HepG2 (cell line): Measurements from ENCODE around the gene NUDT8. TPM values are rescaled to one million over a fixed set of nuclear protein-coding genes. Genes with fewer than 3 reads are reported as not detected.
A peak's percentile ranks its signal among the peaks of the same experiment; 100 is the strongest.

Source experiments
- CREM ChIP-seq, 2 experiments: sonication (generic) in 1 of 2; formaldehyde crosslinking in 1 of 2; IDR thresholded peaks; 2 replicates each; pipeline versions ENCODE4 v1.4.0 to v1.6.1; 2016 to 2020; ENCODE audit warnings: antibody characterized with exemption in 1 of 2, mild to moderate bottlenecking in 1 of 2, missing genetic modification reagents in 1 of 2
- HMGA1 ChIP-seq: sonication (generic); formaldehyde crosslinking; conservative IDR thresholded peaks from 2 replicates; pipeline ENCODE4 v1.4.0; 2020; ENCODE audit warnings: missing genetic modification reagents
- NFKBIZ ChIP-seq: IDR thresholded peaks from 2 replicates; pipeline ENCODE4 v1.6.1; 2018; ENCODE audit warnings: missing genetic modification reagents, missing compliant biosample characterization
- NKX3-1 ChIP-seq: sonication (generic); formaldehyde crosslinking; IDR thresholded peaks from 2 replicates; pipeline ENCODE4 v1.5.0; 2020; ENCODE audit warnings: missing genetic modification reagents
- REXO4 ChIP-seq: sonication (generic); formaldehyde crosslinking; IDR thresholded peaks from 2 replicates; pipeline ENCODE4 v1.8.0; 2022; ENCODE audit warnings: missing genetic modification reagents, mild to moderate bottlenecking, borderline replicate concordance
- SP1 ChIP-seq, 2 experiments: fragments of 450-650 bp in 1 of 2; sonication (generic) in 1 of 2; formaldehyde crosslinking in 1 of 2; IDR thresholded peaks; 2 replicates each; pipeline versions ENCODE4 v1.4.0 to v1.6.1; 2016 to 2020; ENCODE audit warnings: missing genetic modification reagents in 1 of 2
- ZBTB3 ChIP-seq: sonication (generic); formaldehyde crosslinking; IDR thresholded peaks from 2 replicates; pipeline ENCODE4 v1.4.0; 2020; ENCODE audit warnings: low read depth, mild to moderate bottlenecking, moderate library complexity, missing genetic modification reagents, borderline replicate concordance
- ZNF564 ChIP-seq: sonication (generic); formaldehyde crosslinking; IDR thresholded peaks from 2 replicates; pipeline ENCODE4 v1.8.1; 2023; ENCODE audit warnings: mild to moderate bottlenecking, missing genetic modification reagents
- ZSCAN12 ChIP-seq: sonication (generic); formaldehyde crosslinking; IDR thresholded peaks from 2 replicates; pipeline ENCODE4 v1.9.0; 2021; ENCODE audit warnings: mild to moderate bottlenecking, missing genetic modification reagents
- polyA plus RNA-seq, 8 experiments: library from polyadenylated mRNA; depleted of rRNA in 3 of 8; stranded (reverse) in 7 of 8; unstranded in 1 of 8; fragments of >200 nt; fragmentation: Illumina TruSeq in 4 of 8; extraction: Trizol in 4 of 8; gene quantifications; 2 replicates each; pipeline versions ENCODE4 v1.2.1 to v1.2.3, GENCODE V29; 2011 to 2016; ENCODE audit warnings: low read depth in 4 of 8, missing spikeins in 1 of 8, mixed read lengths in 1 of 8; ENCODE audit not compliant: insufficient read depth in 1 of 8
- total RNA-seq, 5 experiments: library from RNA; depleted of rRNA; stranded (reverse); fragments of >200 nt; fragmentation: Illumina TruSeq; extraction: Trizol; gene quantifications; 2 replicates each; pipeline ENCODE4 v1.2.3, GENCODE V29; 2016; ENCODE audit warnings: low read depth in 1 of 5
- TF ChIP-seq, protein P1 (sequence below): sonication (generic); formaldehyde crosslinking; IDR thresholded peaks from 2 replicates; pipeline ENCODE4 v1.4.0; 2020; ENCODE audit warnings: missing genetic modification reagents, borderline replicate concordance
- TF ChIP-seq, protein P2 (sequence below): sonication (generic); formaldehyde crosslinking; IDR thresholded peaks from 2 replicates; pipeline ENCODE4 v1.4.0; 2020; ENCODE audit warnings: missing genetic modification reagents, mild to moderate bottlenecking, borderline replicate concordance
- TF ChIP-seq, protein P3 (sequence below), 2 experiments: fragments of 450-650 bp in 1 of 2; sonication (generic) in 1 of 2; formaldehyde crosslinking; IDR thresholded peaks; 2 replicates each; pipeline versions ENCODE4 v1.5.0 to v1.8.0; 2020 to 2022; ENCODE audit warnings: mild to moderate bottlenecking in 1 of 2, missing genetic modification reagents in 1 of 2
- TF ChIP-seq, protein P4 (sequence below): sonication (generic); formaldehyde crosslinking; IDR thresholded peaks from 2 replicates; pipeline ENCODE4 v1.4.0; 2020; ENCODE audit warnings: missing genetic modification reagents
- TF ChIP-seq, protein P5 (sequence below): sonication (generic); formaldehyde crosslinking; conservative IDR thresholded peaks from 2 replicates; pipeline ENCODE4 v1.8.0; 2022; ENCODE audit warnings: low read depth, missing genetic modification reagents

The NUDT8 gene
- total and polyA plus RNA-seq, 2 of the 13 experiments (the other 11 are each of a cell fraction or from before 2014, with no cell fraction given) = 6.7 to 25.8 TPM

DNA sequence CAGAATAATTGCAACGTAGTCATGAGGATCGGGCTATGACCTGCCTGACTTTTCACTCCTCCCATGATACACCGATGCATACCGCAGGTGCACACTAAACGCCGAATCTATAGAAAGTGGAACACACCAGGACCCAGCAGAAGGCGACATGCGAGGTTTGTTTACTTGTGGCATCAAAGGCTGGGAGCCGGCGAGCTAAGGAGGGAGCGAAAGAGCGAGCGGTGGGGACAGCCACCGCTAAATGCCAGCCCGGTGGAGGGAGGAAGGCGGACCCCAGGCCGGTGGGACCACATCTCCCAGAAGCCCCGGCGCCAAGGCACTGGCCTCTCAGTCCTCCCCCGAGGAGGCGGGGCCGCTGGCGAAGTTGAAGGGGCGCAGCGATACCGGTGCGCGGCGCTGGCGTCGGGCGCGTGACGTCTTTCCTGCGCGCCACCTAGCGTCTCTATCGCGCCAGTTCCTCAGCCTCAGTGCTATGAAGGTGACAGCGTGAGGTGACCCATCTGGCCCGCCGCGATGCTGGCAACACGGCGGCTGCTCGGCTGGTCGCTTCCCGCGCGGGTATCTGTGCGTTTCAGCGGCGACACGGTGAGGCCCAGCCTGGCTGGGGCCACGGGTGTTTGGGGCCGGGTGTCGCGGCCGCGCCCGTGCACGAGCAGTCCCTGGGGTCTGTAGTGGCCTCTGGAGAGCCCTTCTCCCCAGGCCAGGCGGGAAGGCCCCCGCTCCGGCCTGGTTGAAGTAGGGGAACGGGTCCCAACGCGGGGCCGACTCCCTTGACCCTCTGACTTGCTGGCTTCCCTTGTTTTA is 23.0 kb downstream of the NUDT8 start, which contains the start of gene NDUFV1 (continued):
- TF ChIP-seq, protein P1, sequence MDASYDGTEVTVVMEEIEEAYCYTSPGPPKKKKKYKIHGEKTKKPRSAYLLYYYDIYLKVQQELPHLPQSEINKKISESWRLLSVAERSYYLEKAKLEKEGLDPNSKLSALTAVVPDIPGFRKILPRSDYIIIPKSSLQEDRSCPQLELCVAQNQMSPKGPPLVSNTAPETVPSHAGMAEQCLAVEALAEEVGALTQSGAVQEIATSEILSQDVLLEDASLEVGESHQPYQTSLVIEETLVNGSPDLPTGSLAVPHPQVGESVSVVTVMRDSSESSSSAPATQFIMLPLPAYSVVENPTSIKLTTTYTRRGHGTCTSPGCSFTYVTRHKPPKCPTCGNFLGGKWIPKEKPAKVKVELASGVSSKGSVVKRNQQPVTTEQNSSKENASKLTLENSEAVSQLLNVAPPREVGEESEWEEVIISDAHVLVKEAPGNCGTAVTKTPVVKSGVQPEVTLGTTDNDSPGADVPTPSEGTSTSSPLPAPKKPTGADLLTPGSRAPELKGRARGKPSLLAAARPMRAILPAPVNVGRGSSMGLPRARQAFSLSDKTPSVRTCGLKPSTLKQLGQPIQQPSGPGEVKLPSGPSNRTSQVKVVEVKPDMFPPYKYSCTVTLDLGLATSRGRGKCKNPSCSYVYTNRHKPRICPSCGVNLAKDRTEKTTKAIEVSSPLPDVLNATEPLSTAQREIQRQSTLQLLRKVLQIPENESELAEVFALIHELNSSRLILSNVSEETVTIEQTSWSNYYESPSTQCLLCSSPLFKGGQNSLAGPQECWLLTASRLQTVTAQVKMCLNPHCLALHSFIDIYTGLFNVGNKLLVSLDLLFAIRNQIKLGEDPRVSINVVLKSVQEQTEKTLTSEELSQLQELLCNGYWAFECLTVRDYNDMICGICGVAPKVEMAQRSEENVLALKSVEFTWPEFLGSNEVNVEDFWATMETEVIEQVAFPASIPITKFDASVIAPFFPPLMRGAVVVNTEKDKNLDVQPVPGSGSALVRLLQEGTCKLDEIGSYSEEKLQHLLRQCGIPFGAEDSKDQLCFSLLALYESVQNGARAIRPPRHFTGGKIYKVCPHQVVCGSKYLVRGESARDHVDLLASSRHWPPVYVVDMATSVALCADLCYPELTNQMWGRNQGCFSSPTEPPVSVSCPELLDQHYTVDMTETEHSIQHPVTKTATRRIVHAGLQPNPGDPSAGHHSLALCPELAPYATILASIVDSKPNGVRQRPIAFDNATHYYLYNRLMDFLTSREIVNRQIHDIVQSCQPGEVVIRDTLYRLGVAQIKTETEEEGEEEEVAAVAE (CRISPR knock-in tag) = 0 out of 2 replicates have a peak, but pooled peaks have one; percentile 13
- TF ChIP-seq, protein P2, sequence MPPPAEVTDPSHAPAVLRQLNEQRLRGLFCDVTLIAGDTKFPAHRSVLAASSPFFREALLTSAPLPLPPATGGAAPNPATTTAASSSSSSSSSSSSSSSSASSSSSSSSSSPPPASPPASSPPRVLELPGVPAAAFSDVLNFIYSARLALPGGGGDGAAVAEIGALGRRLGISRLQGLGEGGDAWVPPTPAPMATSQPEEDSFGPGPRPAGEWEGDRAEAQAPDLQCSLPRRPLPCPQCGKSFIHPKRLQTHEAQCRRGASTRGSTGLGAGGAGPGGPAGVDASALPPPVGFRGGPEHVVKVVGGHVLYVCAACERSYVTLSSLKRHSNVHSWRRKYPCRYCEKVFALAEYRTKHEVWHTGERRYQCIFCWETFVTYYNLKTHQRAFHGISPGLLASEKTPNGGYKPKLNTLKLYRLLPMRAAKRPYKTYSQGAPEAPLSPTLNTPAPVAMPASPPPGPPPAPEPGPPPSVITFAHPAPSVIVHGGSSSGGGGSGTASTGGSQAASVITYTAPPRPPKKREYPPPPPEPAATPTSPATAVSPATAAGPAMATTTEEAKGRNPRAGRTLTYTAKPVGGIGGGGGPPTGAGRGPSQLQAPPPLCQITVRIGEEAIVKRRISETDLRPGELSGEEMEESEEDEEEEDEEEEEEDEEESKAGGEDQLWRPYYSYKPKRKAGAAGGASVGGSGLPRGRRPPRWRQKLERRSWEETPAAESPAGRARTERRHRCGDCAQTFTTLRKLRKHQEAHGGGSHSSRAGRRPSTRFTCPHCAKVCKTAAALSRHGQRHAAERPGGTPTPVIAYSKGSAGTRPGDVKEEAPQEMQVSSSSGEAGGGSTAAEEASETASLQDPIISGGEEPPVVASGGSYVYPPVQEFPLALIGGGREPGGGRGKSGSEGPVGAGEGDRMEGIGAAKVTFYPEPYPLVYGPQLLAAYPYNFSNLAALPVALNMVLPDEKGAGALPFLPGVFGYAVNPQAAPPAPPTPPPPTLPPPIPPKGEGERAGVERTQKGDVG (CRISPR knock-in tag) = no peak
- no peak for TF ChIP-seq NKX3-1 (CRISPR knock-in tag)
- TF ChIP-seq HMGA1 (CRISPR knock-in tag) = no peak
- TF ChIP-seq, protein P3, sequence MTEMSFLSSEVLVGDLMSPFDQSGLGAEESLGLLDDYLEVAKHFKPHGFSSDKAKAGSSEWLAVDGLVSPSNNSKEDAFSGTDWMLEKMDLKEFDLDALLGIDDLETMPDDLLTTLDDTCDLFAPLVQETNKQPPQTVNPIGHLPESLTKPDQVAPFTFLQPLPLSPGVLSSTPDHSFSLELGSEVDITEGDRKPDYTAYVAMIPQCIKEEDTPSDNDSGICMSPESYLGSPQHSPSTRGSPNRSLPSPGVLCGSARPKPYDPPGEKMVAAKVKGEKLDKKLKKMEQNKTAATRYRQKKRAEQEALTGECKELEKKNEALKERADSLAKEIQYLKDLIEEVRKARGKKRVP (CRISPR knock-in tag; IDR thresholded peaks at IDR 0.05) = no peak
- no peak for TF ChIP-seq SP1 (IDR thresholded peaks at IDR 0.05)
- TF ChIP-seq SP1 (CRISPR knock-in tag; IDR thresholded peaks at IDR 0.05) = peak; percentile 86
- peak; percentile 75; the same call in 1 of the 2 replicates for TF ChIP-seq ZBTB3 (CRISPR knock-in tag)
- TF ChIP-seq ZSCAN12 (CRISPR knock-in tag) = no peak
- peak; percentile 96 for TF ChIP-seq CREM (IDR thresholded peaks at IDR 0.05)
- TF ChIP-seq CREM (CRISPR knock-in tag; IDR thresholded peaks at IDR 0.05) = peak; percentile 88
- no peak for TF ChIP-seq REXO4 (CRISPR knock-in tag)
- TF ChIP-seq, protein P4, sequence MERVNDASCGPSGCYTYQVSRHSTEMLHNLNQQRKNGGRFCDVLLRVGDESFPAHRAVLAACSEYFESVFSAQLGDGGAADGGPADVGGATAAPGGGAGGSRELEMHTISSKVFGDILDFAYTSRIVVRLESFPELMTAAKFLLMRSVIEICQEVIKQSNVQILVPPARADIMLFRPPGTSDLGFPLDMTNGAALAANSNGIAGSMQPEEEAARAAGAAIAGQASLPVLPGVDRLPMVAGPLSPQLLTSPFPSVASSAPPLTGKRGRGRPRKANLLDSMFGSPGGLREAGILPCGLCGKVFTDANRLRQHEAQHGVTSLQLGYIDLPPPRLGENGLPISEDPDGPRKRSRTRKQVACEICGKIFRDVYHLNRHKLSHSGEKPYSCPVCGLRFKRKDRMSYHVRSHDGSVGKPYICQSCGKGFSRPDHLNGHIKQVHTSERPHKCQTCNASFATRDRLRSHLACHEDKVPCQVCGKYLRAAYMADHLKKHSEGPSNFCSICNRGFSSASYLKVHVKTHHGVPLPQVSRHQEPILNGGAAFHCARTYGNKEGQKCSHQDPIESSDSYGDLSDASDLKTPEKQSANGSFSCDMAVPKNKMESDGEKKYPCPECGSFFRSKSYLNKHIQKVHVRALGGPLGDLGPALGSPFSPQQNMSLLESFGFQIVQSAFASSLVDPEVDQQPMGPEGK = peak; percentile 48
- TF ChIP-seq, protein P5, sequence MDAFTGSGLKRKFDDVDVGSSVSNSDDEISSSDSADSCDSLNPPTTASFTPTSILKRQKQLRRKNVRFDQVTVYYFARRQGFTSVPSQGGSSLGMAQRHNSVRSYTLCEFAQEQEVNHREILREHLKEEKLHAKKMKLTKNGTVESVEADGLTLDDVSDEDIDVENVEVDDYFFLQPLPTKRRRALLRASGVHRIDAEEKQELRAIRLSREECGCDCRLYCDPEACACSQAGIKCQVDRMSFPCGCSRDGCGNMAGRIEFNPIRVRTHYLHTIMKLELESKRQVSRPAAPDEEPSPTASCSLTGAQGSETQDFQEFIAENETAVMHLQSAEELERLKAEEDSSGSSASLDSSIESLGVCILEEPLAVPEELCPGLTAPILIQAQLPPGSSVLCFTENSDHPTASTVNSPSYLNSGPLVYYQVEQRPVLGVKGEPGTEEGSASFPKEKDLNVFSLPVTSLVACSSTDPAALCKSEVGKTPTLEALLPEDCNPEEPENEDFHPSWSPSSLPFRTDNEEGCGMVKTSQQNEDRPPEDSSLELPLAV (CRISPR knock-in tag) = no peak
- TF ChIP-seq NFKBIZ = no peak
- no peak for TF ChIP-seq ZNF564
